Activated naive CD4-positive, alpha-beta T cell treated with anti-CD3 and anti-CD28 coated beads for 36 hours (primary cell): Measurements from ENCODE around the gene CCDC146. TPM values are rescaled to one million over a fixed set of nuclear protein-coding genes. Genes with fewer than 3 reads are reported as not detected.

ENCODE experiments used
- CTCF ChIA-PET: fragments of 350-600 bp; sonication (Branson Sonifier 250); formaldehyde crosslinking; loops from one replicate; lab custom pipeline; 2021; ENCODE audit warnings: antibody characterized with exemption; lab: Charles Lee
- DNase-seq: peaks from one replicate; pipeline ENCODE4 v3.0.0-alpha.2; 2020
- H3K27ac Mint-ChIP-seq: one replicate; pipeline ENCODE4 v1.8.0; 2021; ENCODE audit warnings: mild to moderate bottlenecking, mixed read lengths
- H3K27me3 Mint-ChIP-seq: one replicate; pipeline ENCODE4 v1.8.0; 2021; ENCODE audit warnings: low read depth, mixed read lengths
- H3K36me3 Mint-ChIP-seq: one replicate; pipeline ENCODE4 v1.8.0; 2021; ENCODE audit warnings: low read depth, mixed read lengths
- H3K4me1 Mint-ChIP-seq: one replicate; pipeline ENCODE4 v1.8.0; 2021; ENCODE audit warnings: low read depth, mixed read lengths
- H3K4me3 Mint-ChIP-seq: one replicate; pipeline ENCODE4 v1.8.0; 2021; ENCODE audit warnings: mild to moderate bottlenecking, moderate library complexity, mixed read lengths
- H3K9me3 Mint-ChIP-seq: one replicate; pipeline ENCODE4 v1.8.0; 2021; ENCODE audit warnings: mixed read lengths
- intact Hi-C: fragments of 100-400 bp; cut with micrococcal nuclease; formaldehyde crosslinking; loops from one replicate; pipeline ENCODE4 v1.15.1; 2023
- total RNA-seq, 2 experiments: library from RNA; stranded (reverse); gene quantifications; one replicate each; pipeline ENCODE4 v1.2.3, GENCODE V29; 2021

CCDC146 gene
- total RNA-seq, 2 experiments from 2014 or later, result 0.31 to 0.49 TPM

- intact Hi-C loops, result loop anchor here (10.0 kb wide), 1 partner anchor 47 kb away; the partner anchor contains the start of gene FGL2
- no peak for DNase-seq
- no peak overlapping the region for H3K27ac Mint-ChIP-seq
- H3K4me1 Mint-ChIP-seq, result peaks cover 15% of the 10 kb centered on the region
- H3K27me3 Mint-ChIP-seq, result no peaks in the 10 kb centered on the region
- CTCF ChIA-PET, result no interaction called here
- H3K9me3 Mint-ChIP-seq, result no peaks in the 10 kb centered on the region
- H3K36me3 Mint-ChIP-seq, result peaks cover under 1% of the 10 kb centered on the region
- H3K4me3 Mint-ChIP-seq, result no peak overlapping the region
Measured at GRCh38 chr7:77242068-77242467, 119.7 kb downstream of the CCDC146 start.

DNA sequence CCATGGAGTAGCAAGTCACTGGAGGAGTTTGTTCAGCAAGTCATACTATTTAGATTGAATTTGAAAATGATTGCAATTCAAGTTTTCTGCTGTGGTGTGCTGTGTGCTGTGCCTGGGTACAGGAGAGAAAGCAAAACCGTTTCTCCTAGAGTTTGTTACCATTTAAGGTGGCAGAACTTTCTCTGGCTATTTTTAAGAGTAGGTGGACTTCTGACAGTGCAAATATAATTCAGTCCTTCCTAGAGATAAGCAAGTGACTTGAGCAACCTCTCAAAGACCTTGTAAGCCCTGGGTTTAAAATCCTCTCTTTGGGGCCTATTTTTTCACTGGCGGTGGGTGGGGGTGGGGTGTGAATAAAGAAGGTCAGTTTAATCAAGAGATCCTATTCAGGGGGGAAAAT, 120.1 kb downstream of the CCDC146 start:
- H3K9me3 Mint-ChIP-seq, result no peaks in the 10 kb centered on the region
- H3K27me3 Mint-ChIP-seq, result no peaks in the 10 kb centered on the region
- H3K27ac Mint-ChIP-seq, result no peak overlapping the region
- intact Hi-C loops, result loop anchor here (10.0 kb wide), 1 partner anchor 48 kb away; the partner anchor contains the start of gene FGL2
- H3K36me3 Mint-ChIP-seq, result no peaks in the 10 kb centered on the region
- peaks cover 15% of the 10 kb centered on the region for H3K4me1 Mint-ChIP-seq
- CTCF ChIA-PET, result no interaction called here
- no peak overlapping the region for H3K4me3 Mint-ChIP-seq
- DNase-seq, result no peak

DNA sequence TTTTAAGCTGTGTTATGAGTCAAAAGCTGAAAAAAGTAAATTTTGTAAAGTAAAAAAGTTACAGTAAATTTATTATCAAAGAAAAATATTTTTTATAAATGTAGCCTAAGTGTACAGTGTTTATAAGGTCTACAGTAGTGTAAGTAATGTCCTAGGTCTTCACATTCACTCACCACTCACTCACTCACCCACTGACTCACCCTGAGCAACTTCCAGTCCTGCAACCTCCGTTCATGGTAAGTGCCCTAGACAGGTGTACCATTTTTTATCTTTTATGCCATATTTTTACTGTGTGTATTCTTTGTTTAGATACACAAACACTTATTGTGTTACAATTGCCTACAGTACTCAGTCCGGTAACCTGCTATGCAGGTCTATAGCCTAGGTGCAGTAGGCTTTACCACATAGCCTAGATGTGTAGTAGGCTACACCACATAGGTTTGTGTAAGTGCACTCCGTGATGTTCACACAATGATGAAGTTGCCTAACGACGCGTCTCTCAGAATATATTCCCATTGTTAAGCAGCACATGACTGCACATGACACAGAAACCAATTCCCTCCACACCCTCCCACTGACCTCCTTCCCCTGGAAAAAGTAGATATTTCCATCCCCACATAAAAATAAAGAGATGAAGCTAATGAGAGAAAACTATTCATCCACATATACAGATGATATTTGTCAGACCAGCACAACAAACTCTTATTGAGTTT, 122.0 kb downstream of the CCDC146 start:
- Mint-ChIP-seq H3K4me3 (no peak overlapping the region), H3K27me3 (no peaks in the 10 kb centered on the region), H3K9me3 (no peaks in the 10 kb centered on the region), H3K4me1 (peaks cover 8% of the 10 kb centered on the region), H3K27ac (no peak overlapping the region), H3K36me3 (no peaks in the 10 kb centered on the region)
- CTCF ChIA-PET, result interaction anchor here (0.9 to 1.0 kb wide), 2 partner anchors 19 to 43 kb away, joined by 3 read pairs; no protein-coding TSS in a partner anchor
- DNase-seq, result no peak
- intact Hi-C loops, result loop anchor here (10.0 kb wide), 1 partner anchor 50 kb away; the partner anchor contains the start of gene FGL2

DNA sequence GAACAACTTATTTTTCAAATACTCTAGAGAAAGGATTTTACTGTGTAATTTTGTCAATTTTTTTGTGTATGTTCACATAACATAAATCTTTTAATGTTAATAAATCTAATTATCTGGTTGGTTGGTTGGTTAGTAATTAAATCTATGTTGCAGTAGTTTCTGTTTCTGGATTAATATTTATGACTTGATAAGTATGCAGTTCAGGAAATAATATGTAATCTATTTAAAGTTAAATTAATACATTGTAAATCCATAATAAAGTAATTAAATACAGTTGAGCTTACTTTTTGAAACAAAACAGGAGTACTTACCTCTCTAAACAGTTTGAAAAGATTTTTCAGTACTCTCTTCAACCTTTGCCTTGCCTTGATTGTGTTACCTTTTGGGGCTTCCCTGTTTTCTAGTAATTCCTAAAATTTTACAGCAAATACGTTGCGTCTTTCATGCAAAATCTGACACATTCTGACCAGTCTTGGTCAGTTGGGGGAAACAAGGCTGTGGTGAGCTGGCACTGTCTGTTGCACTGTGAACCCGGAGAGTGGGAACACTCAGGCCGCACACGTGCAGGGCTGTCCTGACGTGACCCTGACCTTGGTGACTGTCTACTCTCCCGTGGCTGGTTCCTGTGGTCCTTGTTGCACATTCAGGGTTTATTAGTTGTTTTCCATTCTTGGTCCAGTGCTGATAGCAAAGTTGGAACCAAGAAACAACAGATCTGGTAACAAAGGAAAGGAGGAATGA, 122.8 kb downstream of the CCDC146 start:
- CTCF ChIA-PET, result interaction anchor here (1.0 to 3.6 kb wide), 3 partner anchors 44 to 123 kb away, joined by 3 to 50 read pairs (median 19); partner anchors contain the start of gene CCDC146
- Mint-ChIP-seq H3K9me3 (no peaks in the 10 kb centered on the region), H3K36me3 (no peaks in the 10 kb centered on the region), H3K27me3 (no peaks in the 10 kb centered on the region), H3K4me3 (no peak overlapping the region), H3K27ac (no peak overlapping the region), H3K4me1 (peaks cover 2% of the 10 kb centered on the region)
- intact Hi-C loops, result loop anchor here (10.0 kb wide), 1 partner anchor 50 kb away; the partner anchor contains the start of gene FGL2
- no peak for DNase-seq

- Mint-ChIP-seq H3K4me1 (peaks cover 2% of the 10 kb centered on the region), H3K4me3 (no peak overlapping the region), H3K27ac (no peak overlapping the region), H3K36me3 (no peaks in the 10 kb centered on the region), H3K27me3 (no peaks in the 10 kb centered on the region), H3K9me3 (no peaks in the 10 kb centered on the region)
- intact Hi-C loops, result loop anchor here (10.0 kb wide), 1 partner anchor 51 kb away; the partner anchor contains the start of gene FGL2
- CTCF ChIA-PET, result interaction anchor here (0.9 to 3.6 kb wide), 12 partner anchors 8 to 124 kb away, joined by 3 to 50 read pairs (median 10); partner anchors contain the start of genes CCDC146 and FGL2
- no peak for DNase-seq
Measured at GRCh38 chr7:77246026-77246640, 123.7 kb downstream of the CCDC146 start.

DNA sequence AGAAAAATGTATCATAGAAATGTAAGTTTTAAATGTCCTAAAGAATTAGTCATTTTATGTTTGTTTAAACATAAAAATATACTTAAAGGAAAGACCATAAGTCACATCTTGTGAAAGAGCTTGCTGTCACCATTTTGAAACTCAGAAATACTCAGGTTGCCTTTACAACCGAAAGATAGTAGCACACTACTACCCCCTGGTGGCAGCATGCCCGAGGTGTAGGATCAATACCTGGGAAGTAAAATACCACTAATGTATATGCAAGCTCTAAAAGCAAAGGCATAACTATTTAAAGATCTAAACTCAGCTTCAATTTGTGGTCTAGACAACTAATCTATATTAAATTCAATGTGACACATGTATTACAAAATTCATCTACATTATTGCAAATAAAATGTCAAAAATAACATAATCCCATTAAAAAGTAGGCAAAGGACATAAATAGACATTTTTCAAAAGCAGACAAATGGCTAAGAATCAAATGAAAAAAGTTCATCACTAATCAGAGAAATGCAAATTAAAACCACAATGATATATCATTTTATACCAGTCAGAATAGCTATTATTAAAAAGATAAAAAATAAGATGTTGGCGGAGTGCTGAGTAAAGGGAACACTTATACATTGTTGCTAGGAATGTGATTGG, 124.9 kb downstream of the CCDC146 start:
- no peak overlapping the region for H3K4me3 Mint-ChIP-seq
- H3K27me3 Mint-ChIP-seq, result no peaks in the 10 kb centered on the region
- H3K36me3 Mint-ChIP-seq, result no peaks in the 10 kb centered on the region
- H3K4me1 Mint-ChIP-seq, result peaks cover 2% of the 10 kb centered on the region
- peak; percentile 95 for DNase-seq
- intact Hi-C loops, result loop anchor here (1.0 to 10.0 kb wide), 3 partner anchors 53 to 125 kb away; partner anchors contain the start of genes CCDC146 and FGL2
- CTCF ChIA-PET, result interaction anchor here (0.6 to 3.6 kb wide), 33 partner anchors 9 to 597 kb away, joined by 3 to 50 read pairs (median 4); partner anchors contain the start of genes CCDC146 and FGL2
- H3K9me3 Mint-ChIP-seq, result no peaks in the 10 kb centered on the region
- H3K27ac Mint-ChIP-seq, result no peak overlapping the region

GRCh38 chr7:77248154-77248553, 125.7 kb downstream of the CCDC146 start:
- no peak for DNase-seq
- CTCF ChIA-PET, result interaction anchor here (0.8 to 3.6 kb wide), 13 partner anchors 10 to 314 kb away, joined by 3 to 50 read pairs (median 6); partner anchors contain the start of gene CCDC146
- Mint-ChIP-seq H3K4me3 (no peak overlapping the region), H3K9me3 (no peaks in the 10 kb centered on the region), H3K27ac (no peak overlapping the region), H3K27me3 (no peaks in the 10 kb centered on the region), H3K36me3 (no peaks in the 10 kb centered on the region), H3K4me1 (peaks cover 2% of the 10 kb centered on the region)
- intact Hi-C loops, result loop anchor here (10.0 kb wide), 1 partner anchor 53 kb away; the partner anchor contains the start of gene FGL2

- H3K27ac Mint-ChIP-seq, result no peak overlapping the region
- no peaks in the 10 kb centered on the region for H3K4me1 Mint-ChIP-seq
- CTCF ChIA-PET, result no interaction called here
- H3K4me3 Mint-ChIP-seq, result no peak overlapping the region
- no peaks in the 10 kb centered on the region for H3K27me3 Mint-ChIP-seq
- no peaks in the 10 kb centered on the region for H3K36me3 Mint-ChIP-seq
- intact Hi-C loops, result no loop called here
- DNase-seq, result no peak
- H3K9me3 Mint-ChIP-seq, result no peaks in the 10 kb centered on the region
Measured at GRCh38 chr7:77252506-77252905, 130.1 kb downstream of the CCDC146 start.

- H3K36me3 Mint-ChIP-seq, result no peaks in the 10 kb centered on the region
- no peak overlapping the region for H3K4me3 Mint-ChIP-seq
- H3K27me3 Mint-ChIP-seq, result no peaks in the 10 kb centered on the region
- no peak for DNase-seq
- CTCF ChIA-PET, result no interaction called here
- no peaks in the 10 kb centered on the region for H3K4me1 Mint-ChIP-seq
- H3K9me3 Mint-ChIP-seq, result no peaks in the 10 kb centered on the region
- no peak overlapping the region for H3K27ac Mint-ChIP-seq
- intact Hi-C loops, result no loop called here
Measured at GRCh38 chr7:77253151-77253550, 130.7 kb downstream of the CCDC146 start.

DNA sequence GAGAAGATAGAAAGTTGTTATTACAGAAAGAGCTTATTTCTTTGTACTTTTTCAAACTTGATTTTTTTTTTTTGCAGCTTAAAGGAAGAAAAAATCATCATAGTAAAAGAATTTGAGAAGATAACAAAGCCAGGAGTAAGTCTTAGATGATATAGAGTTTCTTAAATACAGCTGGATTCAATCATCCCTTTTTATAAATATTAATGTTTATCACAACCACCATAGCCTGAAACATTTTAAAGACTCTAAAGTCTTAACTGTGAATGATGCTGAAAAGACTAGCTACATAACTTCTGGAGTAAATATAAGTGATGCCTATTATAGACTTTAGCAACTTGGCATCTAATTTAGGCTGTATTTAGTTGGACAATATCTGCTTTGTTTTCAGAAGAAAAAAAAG, 132.0 kb downstream of the CCDC146 start:
- intact Hi-C loops, result no loop called here
- no peaks in the 10 kb centered on the region for H3K9me3 Mint-ChIP-seq
- H3K4me3 Mint-ChIP-seq, result no peak overlapping the region
- H3K27ac Mint-ChIP-seq, result no peak overlapping the region
- CTCF ChIA-PET, result interaction anchor here (1.5 to 1.6 kb wide), 2 partner anchors 67 to 78 kb away, joined by 5 read pairs; no protein-coding TSS in a partner anchor
- H3K36me3 Mint-ChIP-seq, result no peaks in the 10 kb centered on the region
- no peak for DNase-seq
- no peaks in the 10 kb centered on the region for H3K27me3 Mint-ChIP-seq
- no peaks in the 10 kb centered on the region for H3K4me1 Mint-ChIP-seq

- H3K27me3 Mint-ChIP-seq, result no peaks in the 10 kb centered on the region
- no peaks in the 10 kb centered on the region for H3K36me3 Mint-ChIP-seq
- no peak overlapping the region for H3K4me3 Mint-ChIP-seq
- H3K4me1 Mint-ChIP-seq, result no peaks in the 10 kb centered on the region
- no peak overlapping the region for H3K27ac Mint-ChIP-seq
- H3K9me3 Mint-ChIP-seq, result no peaks in the 10 kb centered on the region
- intact Hi-C loops, result no loop called here
- no peak for DNase-seq
- CTCF ChIA-PET, result interaction anchor here (1.5 to 1.6 kb wide), 2 partner anchors 68 to 77 kb away, joined by 5 read pairs; no protein-coding TSS in a partner anchor
Measured at GRCh38 chr7:77254915-77255314, 132.5 kb downstream of the CCDC146 start.
